GM18502 (cell line): ENCODE data around the gene CRMP1.

Source experiments
- ATAC-seq: cut with Tn5 transposase; IDR thresholded peaks from one replicate; pipeline ENCODE4 v1.9.1; 2021; ENCODE audit warnings: mild to moderate bottlenecking; ENCODE audit not compliant: unreplicated experiment, poor library complexity

CRMP1 gene

GRCh38 chr4:5921101-5921980 is 28.5 kb upstream of the CRMP1 start:
- no peak for ATAC-seq

GRCh38 chr4:5919571-5919970 is 26.7 kb upstream of the CRMP1 start:
- ATAC-seq: no peak

GRCh38 chr4:5919044-5919443 is 26.2 kb upstream of the CRMP1 start:
- ATAC-seq: no peak

- ATAC-seq: no peak
Observed at GRCh38 chr4:5918331-5918985, 25.6 kb upstream of the CRMP1 start.

- no peak for ATAC-seq
Observed at GRCh38 chr4:5917672-5918071, 24.8 kb upstream of the CRMP1 start.

- no peak for ATAC-seq
Observed at GRCh38 chr4:5916229-5916628, 23.3 kb upstream of the CRMP1 start.

GRCh38 chr4:5913454-5913853 is 20.6 kb upstream of the CRMP1 start:
- no peak for ATAC-seq

- ATAC-seq: no peak
Observed at GRCh38 chr4:5912614-5913019, 19.7 kb upstream of the CRMP1 start.

GRCh38 chr4:5908876-5909427 is 16.1 kb upstream of the CRMP1 start:
- ATAC-seq: no peak

- no peak for ATAC-seq
Observed at GRCh38 chr4:5906191-5906590, 13.3 kb upstream of the CRMP1 start.

- ATAC-seq: no peak
Observed at GRCh38 chr4:5905714-5906113, 12.8 kb upstream of the CRMP1 start.

GRCh38 chr4:5900844-5901243 is 8.0 kb upstream of the CRMP1 start:
- ATAC-seq: no peak

GRCh38 chr4:5899881-5900280 is 7.0 kb upstream of the CRMP1 start:
- no peak for ATAC-seq

GRCh38 chr4:5899396-5899795 is 6.5 kb upstream of the CRMP1 start:
- no peak for ATAC-seq

- no peak for ATAC-seq
Observed at GRCh38 chr4:5897674-5898073, 4.8 kb upstream of the CRMP1 start.

GRCh38 chr4:5895287-5895686 is 2.4 kb upstream of the CRMP1 start:
- ATAC-seq: no peak

GRCh38 chr4:5894266-5894665 is 1.4 kb upstream of the CRMP1 start:
- no peak for ATAC-seq

GRCh38 chr4:5893591-5893990 is 705 bp upstream of the CRMP1 start:
- no peak for ATAC-seq

- no peak for ATAC-seq
Observed at GRCh38 chr4:5892323-5893003, 423 bp downstream of the CRMP1 start.

GRCh38 chr4:5891563-5892322 is 1.1 kb downstream of the CRMP1 start:
- no peak for ATAC-seq
